Colonic mucosa (tissue), 4 donors: ENCODE data around the gene RPS24. TPM values are rescaled to one million over a fixed set of nuclear protein-coding genes. Genes with fewer than 3 reads are reported as not detected.
"Not testable (repeated sequence)": the region's sequence is repeated elsewhere in the genome, so short reads cannot be mapped to it uniquely, and the experiment has no call there.

Source experiments
- DNase-seq: peaks from one replicate; pipeline ENCODE4 v3.0.0-alpha.2; 2020
- H3K27ac ChIP-seq: fragments of 200-600 bp; one replicate; pipeline ENCODE4 v1.8.0; 2021
- H3K27me3 ChIP-seq: fragments of 200-600 bp; one replicate; pipeline ENCODE4 v1.8.0; 2021
- H3K36me3 ChIP-seq: fragments of 200-600 bp; one replicate; pipeline ENCODE4 v1.8.0; 2021
- H3K4me1 ChIP-seq: fragments of 200-600 bp; one replicate; pipeline ENCODE4 v1.8.0; 2021; ENCODE audit warnings: mild to moderate bottlenecking
- H3K4me3 ChIP-seq: fragments of 200-600 bp; one replicate; pipeline ENCODE4 v1.8.0; 2021
- H3K9ac ChIP-seq, 2 donors: one replicate each; pipeline ENCODE4 v1.7.0; 2013; ENCODE audit warnings: control low read depth in 2 of 2, low read depth in 2 of 2, low read length in 2 of 2
- H3K9me3 ChIP-seq: fragments of 200-600 bp; one replicate; pipeline ENCODE4 v1.8.0; 2021
- intact Hi-C: fragments of 100-400 bp; cut with DNase I; formaldehyde crosslinking; loops from one replicate; pipeline ENCODE4 v1.14.1; 2022
- total RNA-seq, 2 donors: library from RNA; stranded (reverse); fragmentation: NEBNext Ultra II Directional in 1 of 2; extraction: Animal tissue kit (Norgen Biotek cat#: 25700) in 1 of 2; gene quantifications; one replicate each; pipeline ENCODE4 v1.2.1, GENCODE V29; 2021
- TF ChIP-seq, protein P1 (sequence below): fragments of 200-600 bp; IDR thresholded peaks from one replicate; pipeline ENCODE4 v1.8.0; 2022; ENCODE audit warnings: antibody characterized with exemption, mild to moderate bottlenecking
- donor health status: healthy.
- donor health status: DM: no; HTN: no; CAD: no.
- donor health status: DM: no; HTN: no; CAD: no.

RPS24 gene
- total RNA-seq, 2 donors from 2014 or later = 1,326 to 1,370 TPM

DNA sequence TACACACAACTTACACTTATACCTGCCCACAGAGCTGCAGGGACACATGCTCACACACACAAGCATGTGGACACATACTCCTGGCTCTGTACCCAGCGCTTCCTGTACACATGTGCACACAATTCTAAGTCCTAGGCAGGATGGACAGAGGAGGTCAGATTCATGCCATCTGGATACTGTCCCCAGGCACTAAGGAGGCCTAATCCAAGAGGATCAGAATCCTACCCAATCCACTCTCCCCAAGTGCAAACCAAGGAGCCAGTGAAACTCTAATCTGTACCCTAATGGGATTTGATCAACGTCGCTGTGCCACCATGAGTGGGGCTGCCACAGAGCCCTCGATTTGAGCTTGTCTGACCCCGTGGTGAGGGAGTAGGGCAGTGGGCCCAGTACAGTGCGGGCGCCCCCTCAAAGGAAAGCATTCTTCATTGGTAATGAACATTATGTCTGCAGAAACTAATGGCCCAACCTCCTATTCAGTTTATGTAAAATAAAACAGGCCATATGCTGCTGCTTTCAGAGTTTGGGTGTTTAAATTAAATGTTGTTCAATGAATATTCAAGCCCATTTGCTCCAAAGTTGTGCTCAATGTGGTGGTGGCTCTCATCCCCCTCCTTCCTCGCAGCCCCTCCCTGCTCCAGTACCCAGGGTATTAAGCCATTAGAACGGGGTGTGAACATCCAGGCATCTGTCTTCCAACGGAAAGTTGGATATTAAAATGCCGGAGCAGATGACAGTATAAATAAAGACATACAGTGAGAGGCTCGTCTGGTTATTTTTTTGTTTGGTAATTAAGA lies 26.4 kb downstream of the RPS24 start:
- no peaks in the 10 kb centered on the region for H3K9me3 ChIP-seq
- no peak for DNase-seq
- H3K4me1 ChIP-seq = no peaks in the 10 kb centered on the region
- H3K27ac ChIP-seq = no peak overlapping the region
- no peaks in the 10 kb centered on the region for H3K36me3 ChIP-seq
- no peak overlapping the region for H3K9ac ChIP-seq
- H3K4me3 ChIP-seq = no peak overlapping the region
- TF ChIP-seq, protein P1, sequence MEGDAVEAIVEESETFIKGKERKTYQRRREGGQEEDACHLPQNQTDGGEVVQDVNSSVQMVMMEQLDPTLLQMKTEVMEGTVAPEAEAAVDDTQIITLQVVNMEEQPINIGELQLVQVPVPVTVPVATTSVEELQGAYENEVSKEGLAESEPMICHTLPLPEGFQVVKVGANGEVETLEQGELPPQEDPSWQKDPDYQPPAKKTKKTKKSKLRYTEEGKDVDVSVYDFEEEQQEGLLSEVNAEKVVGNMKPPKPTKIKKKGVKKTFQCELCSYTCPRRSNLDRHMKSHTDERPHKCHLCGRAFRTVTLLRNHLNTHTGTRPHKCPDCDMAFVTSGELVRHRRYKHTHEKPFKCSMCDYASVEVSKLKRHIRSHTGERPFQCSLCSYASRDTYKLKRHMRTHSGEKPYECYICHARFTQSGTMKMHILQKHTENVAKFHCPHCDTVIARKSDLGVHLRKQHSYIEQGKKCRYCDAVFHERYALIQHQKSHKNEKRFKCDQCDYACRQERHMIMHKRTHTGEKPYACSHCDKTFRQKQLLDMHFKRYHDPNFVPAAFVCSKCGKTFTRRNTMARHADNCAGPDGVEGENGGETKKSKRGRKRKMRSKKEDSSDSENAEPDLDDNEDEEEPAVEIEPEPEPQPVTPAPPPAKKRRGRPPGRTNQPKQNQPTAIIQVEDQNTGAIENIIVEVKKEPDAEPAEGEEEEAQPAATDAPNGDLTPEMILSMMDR = no peak
- intact Hi-C loops = no loop called here
- no peaks in the 10 kb centered on the region for H3K27me3 ChIP-seq

DNA sequence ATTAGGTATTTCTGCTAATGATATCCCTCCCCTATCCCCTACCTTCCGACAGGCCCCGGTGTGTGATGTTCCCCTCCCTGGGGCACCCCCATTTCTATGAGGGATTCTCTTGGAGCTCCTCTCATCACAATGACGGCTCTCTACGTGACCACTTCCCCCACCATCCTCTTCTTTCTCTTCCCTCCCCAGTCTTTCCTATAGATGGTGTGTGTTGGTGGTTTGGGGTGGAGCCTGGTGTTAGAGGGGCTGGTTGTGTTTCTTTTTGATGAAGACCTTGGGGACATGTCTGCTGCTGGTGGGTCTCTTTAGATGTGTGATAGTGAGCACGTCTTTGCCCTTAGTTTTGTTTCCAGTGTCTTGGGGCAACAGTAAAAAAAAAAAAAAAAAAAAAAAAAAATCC lies 28.6 kb downstream of the RPS24 start:
- intact Hi-C loops = no loop called here
- Histone ChIP-seq H3K36me3 (no peaks in the 10 kb centered on the region), H3K27me3 (no peaks in the 10 kb centered on the region), H3K27ac (no peak overlapping the region), H3K4me3 (no peak overlapping the region), H3K9ac (no peak overlapping the region), H3K9me3 (no peaks in the 10 kb centered on the region), H3K4me1 (peaks cover 3% of the 10 kb centered on the region)
- TF ChIP-seq, protein P1 = no peak
- no peak for DNase-seq

DNA sequence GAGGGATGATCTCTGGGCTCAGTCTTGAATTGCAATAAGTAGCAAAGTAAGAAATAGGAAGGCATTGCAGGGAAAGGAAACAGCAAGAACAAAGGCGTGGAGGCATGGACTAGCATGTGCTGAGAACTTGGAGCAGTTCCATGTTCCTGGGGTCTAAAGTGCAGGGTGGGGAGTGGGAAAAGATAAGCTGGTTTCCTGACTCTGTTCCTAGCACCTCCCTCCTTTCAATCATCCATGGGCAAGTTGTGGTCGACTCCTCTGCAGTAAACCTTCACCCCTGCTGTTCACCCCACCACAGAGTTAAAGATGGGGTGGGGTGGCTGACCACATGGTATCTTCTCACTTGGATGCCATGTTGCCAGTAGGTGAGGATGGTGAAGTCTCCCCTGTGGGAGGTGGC lies 29.6 kb downstream of the RPS24 start:
- no peak overlapping the region for H3K27ac ChIP-seq
- no peaks in the 10 kb centered on the region for H3K27me3 ChIP-seq
- peaks cover 3% of the 10 kb centered on the region for H3K4me1 ChIP-seq
- H3K9me3 ChIP-seq = no peaks in the 10 kb centered on the region
- TF ChIP-seq, protein P1 = no peak
- no peak for DNase-seq
- H3K9ac ChIP-seq = no peak overlapping the region
- intact Hi-C loops = no loop called here
- no peaks in the 10 kb centered on the region for H3K36me3 ChIP-seq
- H3K4me3 ChIP-seq = no peak overlapping the region

DNA sequence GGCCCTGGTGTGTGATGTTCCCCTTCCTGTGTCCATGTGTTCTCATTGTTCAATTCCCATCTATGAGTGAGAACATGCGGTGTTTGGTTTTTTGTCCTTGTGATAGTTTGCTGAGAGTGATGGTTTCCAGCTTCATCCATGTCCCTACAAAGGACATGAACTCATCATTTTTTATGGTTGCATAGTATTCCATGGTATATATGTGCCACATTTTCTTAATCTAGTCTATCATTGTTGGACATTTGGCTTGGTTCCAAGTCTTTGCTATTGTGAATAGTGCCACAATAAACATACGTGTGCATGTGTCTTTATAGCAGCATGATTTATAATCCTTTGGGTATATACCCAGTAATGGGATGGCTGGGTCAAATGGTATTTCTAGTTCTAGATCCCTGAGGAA lies 31.3 kb downstream of the RPS24 start:
- H3K9ac ChIP-seq, DNase-seq, H3K36me3 ChIP-seq, H3K4me3 ChIP-seq, H3K9me3 ChIP-seq, H3K27me3 ChIP-seq, H3K4me1 ChIP-seq, intact Hi-C loops, H3K27ac ChIP-seq: not testable (repeated sequence)

DNA sequence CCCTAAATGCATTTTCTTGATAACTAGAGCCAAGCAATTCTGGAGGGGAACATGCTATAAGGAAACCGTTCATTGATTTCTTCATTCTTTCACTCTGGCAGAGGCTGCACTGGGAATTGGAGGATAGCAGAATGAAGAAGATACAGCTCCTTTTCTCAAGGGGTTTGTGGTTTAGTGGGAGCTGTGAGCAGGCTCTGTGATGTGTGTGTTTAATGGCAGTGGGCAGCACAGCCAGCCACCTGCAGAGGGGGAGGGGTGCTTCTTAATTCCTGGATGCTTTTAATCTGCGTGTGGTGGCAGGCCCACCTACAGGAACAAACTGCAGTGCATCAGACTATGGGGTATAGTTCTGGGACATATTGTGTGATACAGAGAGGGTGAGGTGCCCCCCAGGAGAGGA lies 31.9 kb downstream of the RPS24 start:
- Histone ChIP-seq H3K27ac (no peak overlapping the region), H3K36me3 (no peaks in the 10 kb centered on the region), H3K9ac (peak overlapping the region in 1 of 2 donors; percentile 32), H3K4me3 (no peak overlapping the region), H3K27me3 (no peaks in the 10 kb centered on the region), H3K9me3 (no peaks in the 10 kb centered on the region), H3K4me1 (peaks cover 3% of the 10 kb centered on the region)
- TF ChIP-seq, protein P1 = no peak
- DNase-seq = no peak
- intact Hi-C loops = no loop called here

DNA sequence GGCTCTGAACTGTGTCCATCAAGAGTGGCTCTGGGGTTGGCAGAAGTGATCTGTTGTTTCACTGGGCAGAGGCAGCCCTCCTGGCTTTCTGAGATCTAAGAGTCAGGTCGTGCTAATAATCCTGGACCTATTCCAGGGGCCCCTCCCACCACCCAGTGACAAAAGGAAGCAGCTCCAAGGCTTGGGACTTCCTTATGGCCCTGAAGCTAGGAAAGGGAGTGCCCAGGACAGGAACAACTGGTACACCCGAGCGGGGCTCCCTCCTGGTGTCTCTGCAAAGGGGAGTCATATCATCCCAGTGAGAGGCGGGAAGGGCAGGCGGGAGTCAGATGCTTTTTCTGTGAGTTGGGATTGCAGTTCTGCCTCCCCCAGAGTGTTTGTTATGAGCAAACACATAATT lies 32.3 kb downstream of the RPS24 start:
- Histone ChIP-seq H3K36me3 (no peaks in the 10 kb centered on the region), H3K9ac (peak overlapping the region in 1 of 2 donors; percentile 32), H3K27me3 (no peaks in the 10 kb centered on the region), H3K9me3 (no peaks in the 10 kb centered on the region), H3K4me1 (peaks cover 3% of the 10 kb centered on the region), H3K27ac (no peak overlapping the region), H3K4me3 (no peak overlapping the region)
- TF ChIP-seq, protein P1 = no peak
- DNase-seq = peak; percentile 87
- intact Hi-C loops = no loop called here
